Neural cell (in vitro differentiated cells): ENCODE measurements around the gene ZNF621. TPM values are rescaled to one million over a fixed set of nuclear protein-coding genes. Genes with fewer than 3 reads are reported as not detected.

Experiments
- H2AFZ ChIP-seq: fragments of 200-600, 300-800 bp; sonication (generic), shearing (Covaris generic); 2 replicates; pipeline ENCODE4 v1.6.0; 2014; ENCODE audit warnings: low read depth, mild to moderate bottlenecking, antibody characterized with exemption, low read length, moderate library complexity
- H3F3A ChIP-seq: fragments of 200-600 bp; shearing (Covaris generic); 2 replicates; pipeline ENCODE4 v1.6.1; 2016; ENCODE audit warnings: mild to moderate bottlenecking, moderate library complexity, mixed read lengths, antibody characterized with exemption, low read length; ENCODE audit not compliant: insufficient read depth, poor library complexity, severe bottlenecking
- H3K27ac ChIP-seq: fragments of 200-600, 300-800 bp; sonication (generic), shearing (Covaris generic); 2 replicates; pipeline ENCODE4 v1.5.1; 2014; ENCODE audit warnings: mild to moderate bottlenecking, low read length, moderate library complexity
- H3K27me3 ChIP-seq: fragments of 300-800, 200-600 bp; sonication (generic), shearing (Covaris generic); 2 replicates; pipeline ENCODE4 v1.6.0; 2014; ENCODE audit warnings: mild to moderate bottlenecking, low read depth, low read length, moderate library complexity; ENCODE audit not compliant: insufficient read depth
- H3K36me3 ChIP-seq: fragments of 300-800, 200-600 bp; sonication (generic), shearing (Covaris generic); 2 replicates; pipeline ENCODE4 v1.5.1; 2014; ENCODE audit warnings: mild to moderate bottlenecking, antibody characterized with exemption, low read length, moderate library complexity; ENCODE audit not compliant: insufficient read depth
- H3K4me2 ChIP-seq: fragments of 300-800, 200-600 bp; sonication (generic), shearing (Covaris generic); 2 replicates; pipeline ENCODE4 v1.6.0; 2014; ENCODE audit warnings: mild to moderate bottlenecking, low read length
- H3K4me3 ChIP-seq: fragments of 300-800, 200-600 bp; sonication (generic), shearing (Covaris generic); 2 replicates; pipeline ENCODE4 v1.5.1; 2014; ENCODE audit warnings: mild to moderate bottlenecking, low read length, moderate library complexity
- H3K79me2 ChIP-seq: fragments of 200-600 bp; shearing (Covaris generic); replicated peaks from 2 replicates; pipeline ENCODE4 v1.6.0; 2014; ENCODE audit warnings: mild to moderate bottlenecking, low read length, moderate library complexity; ENCODE audit not compliant: insufficient read depth
- H3K9ac ChIP-seq: fragments of 300-800, 200-600 bp; sonication (generic), shearing (Covaris generic); 2 replicates; pipeline ENCODE4 v1.6.1; 2016; ENCODE audit warnings: mild to moderate bottlenecking, low read length, mixed read lengths
- H3K9me2 ChIP-seq: fragments of 200-600 bp; shearing (Covaris generic); 2 replicates; pipeline ENCODE4 v1.6.1; 2016; ENCODE audit warnings: mild to moderate bottlenecking, low read length, mixed read lengths; ENCODE audit not compliant: insufficient read depth
- H3K9me3 ChIP-seq: fragments of 200-600, 300-800 bp; sonication (generic), shearing (Covaris generic); 2 replicates; pipeline ENCODE4 v1.6.1; 2016; ENCODE audit warnings: mild to moderate bottlenecking, mixed run types, low read length, moderate library complexity, mixed read lengths
- H4K20me1 ChIP-seq: fragments of 200-600 bp; shearing (Covaris generic); 2 replicates; pipeline ENCODE4 v1.6.1; 2016; ENCODE audit warnings: mild to moderate bottlenecking, mixed run types; ENCODE audit not compliant: insufficient read depth
- EP300 ChIP-seq: fragments of 450-650 bp; conservative IDR thresholded peaks from 2 replicates; pipeline ENCODE4 v1.6.1; 2014; ENCODE audit warnings: antibody characterized with exemption, mild to moderate bottlenecking, moderate library complexity; ENCODE audit not compliant: poor library complexity, severe bottlenecking
- EZH2 ChIP-seq: fragments of 200-600, 300-800 bp; shearing (Covaris generic), sonication (generic); IDR thresholded peaks from 2 replicates; pipeline ENCODE4 v1.6.1; 2014; ENCODE audit warnings: antibody characterized with exemption, low read length, borderline replicate concordance, mild to moderate bottlenecking; ENCODE audit not compliant: insufficient read depth, poor library complexity, severe bottlenecking
- MXI1 ChIP-seq: fragments of 450-650 bp; conservative IDR thresholded peaks from 2 replicates; pipeline ENCODE4 v1.6.1; 2014; ENCODE audit warnings: antibody characterized with exemption, mild to moderate bottlenecking; ENCODE audit not compliant: poor library complexity, severe bottlenecking
- POLR2AphosphoS5 ChIP-seq: IDR thresholded peaks from 2 replicates; pipeline ENCODE4 v1.6.1; 2012
- RAD21 ChIP-seq: fragments of 450-650 bp; conservative IDR thresholded peaks from 2 replicates; pipeline ENCODE4 v1.6.1; 2014; ENCODE audit warnings: antibody characterized with exemption, mild to moderate bottlenecking, moderate library complexity
- SMC3 ChIP-seq: fragments of 450-650 bp; conservative IDR thresholded peaks from 2 replicates; pipeline ENCODE4 v1.6.1; 2014; ENCODE audit warnings: antibody characterized with exemption, mild to moderate bottlenecking, moderate library complexity; ENCODE audit not compliant: poor library complexity
- TAF1 ChIP-seq: IDR thresholded peaks from 2 replicates; pipeline ENCODE4 v1.6.1; 2012; ENCODE audit warnings: low read depth
- polyA plus RNA-seq: library from polyadenylated mRNA; depleted of rRNA; stranded (reverse); fragments of >200 nt; gene quantifications from 2 replicates; pipeline ENCODE4 v1.2.3, GENCODE V29; 2014
- TF ChIP-seq, protein P1 (sequence below): IDR thresholded peaks from 2 replicates; pipeline ENCODE4 v1.6.1; 2012; ENCODE audit warnings: borderline replicate concordance
- TF ChIP-seq, protein P2 (sequence below): fragments of 450-650 bp; IDR thresholded peaks from 2 replicates; pipeline ENCODE4 v1.5.1; 2014; ENCODE audit warnings: antibody characterized with exemption, mild to moderate bottlenecking, moderate library complexity; ENCODE audit not compliant: poor library complexity, severe bottlenecking

The ZNF621 gene
- polyA plus RNA-seq, 1 donor from 2014 or later = 8.1 TPM

DNA sequence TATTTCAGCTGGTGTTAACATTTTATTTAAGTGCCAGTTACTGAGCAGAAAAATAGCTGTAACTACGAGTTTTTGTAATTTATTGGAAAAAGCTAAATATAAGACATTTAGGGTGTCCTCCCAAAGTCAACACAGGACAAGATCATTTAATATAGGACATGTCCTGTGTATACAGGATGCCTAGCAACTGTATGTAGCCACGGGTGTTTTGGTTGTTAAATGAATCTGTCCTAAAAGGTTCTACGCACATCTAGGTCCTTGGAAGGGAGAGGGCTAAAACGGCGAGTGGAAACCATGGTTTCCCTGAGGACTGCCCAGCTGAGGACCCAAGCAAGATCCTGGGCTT, 565 bp upstream of the ZNF621 start:
- Histone ChIP-seq H3K27me3 (no peaks in the 10 kb centered on the region), H3K79me2 (peaks cover 11% of the 10 kb centered on the region), H3K9me3 (no peaks in the 10 kb centered on the region), H3K4me3 (peak overlapping the region; percentile 78), H3K9ac (peak overlapping the region; percentile 78), H4K20me1 (no peaks in the 10 kb centered on the region), H3K27ac (peak overlapping the region; percentile 63), H2AFZ (peak overlapping the region; percentile 90), H3K9me2 (no peaks in the 10 kb centered on the region), H3K4me2 (peak overlapping the region; percentile 60), H3F3A (no peaks in the 10 kb centered on the region), H3K36me3 (no peaks in the 10 kb centered on the region)
- no peak for TF ChIP-seq MXI1
- no peak for TF ChIP-seq SMC3

DNA sequence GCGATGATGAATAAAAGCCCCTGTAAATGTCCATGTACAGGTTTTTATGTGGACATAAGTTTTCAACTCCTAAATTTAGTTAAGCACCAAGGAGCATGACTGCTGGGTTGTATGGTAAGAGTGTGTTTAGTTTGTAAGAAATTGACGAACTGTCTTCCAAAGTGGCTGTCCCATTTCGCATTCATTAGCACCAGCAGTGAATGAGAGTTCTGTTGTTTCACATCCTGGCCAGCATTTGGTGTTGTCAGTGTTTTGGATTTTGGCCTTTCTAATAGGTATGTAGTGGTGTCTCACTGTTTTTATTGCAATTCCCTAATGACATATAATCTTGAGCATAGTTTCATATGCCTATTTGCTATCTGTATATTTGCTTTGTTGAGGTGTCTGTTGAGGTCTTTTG, 3.7 kb downstream of the ZNF621 start:
- TF ChIP-seq, protein P1, sequence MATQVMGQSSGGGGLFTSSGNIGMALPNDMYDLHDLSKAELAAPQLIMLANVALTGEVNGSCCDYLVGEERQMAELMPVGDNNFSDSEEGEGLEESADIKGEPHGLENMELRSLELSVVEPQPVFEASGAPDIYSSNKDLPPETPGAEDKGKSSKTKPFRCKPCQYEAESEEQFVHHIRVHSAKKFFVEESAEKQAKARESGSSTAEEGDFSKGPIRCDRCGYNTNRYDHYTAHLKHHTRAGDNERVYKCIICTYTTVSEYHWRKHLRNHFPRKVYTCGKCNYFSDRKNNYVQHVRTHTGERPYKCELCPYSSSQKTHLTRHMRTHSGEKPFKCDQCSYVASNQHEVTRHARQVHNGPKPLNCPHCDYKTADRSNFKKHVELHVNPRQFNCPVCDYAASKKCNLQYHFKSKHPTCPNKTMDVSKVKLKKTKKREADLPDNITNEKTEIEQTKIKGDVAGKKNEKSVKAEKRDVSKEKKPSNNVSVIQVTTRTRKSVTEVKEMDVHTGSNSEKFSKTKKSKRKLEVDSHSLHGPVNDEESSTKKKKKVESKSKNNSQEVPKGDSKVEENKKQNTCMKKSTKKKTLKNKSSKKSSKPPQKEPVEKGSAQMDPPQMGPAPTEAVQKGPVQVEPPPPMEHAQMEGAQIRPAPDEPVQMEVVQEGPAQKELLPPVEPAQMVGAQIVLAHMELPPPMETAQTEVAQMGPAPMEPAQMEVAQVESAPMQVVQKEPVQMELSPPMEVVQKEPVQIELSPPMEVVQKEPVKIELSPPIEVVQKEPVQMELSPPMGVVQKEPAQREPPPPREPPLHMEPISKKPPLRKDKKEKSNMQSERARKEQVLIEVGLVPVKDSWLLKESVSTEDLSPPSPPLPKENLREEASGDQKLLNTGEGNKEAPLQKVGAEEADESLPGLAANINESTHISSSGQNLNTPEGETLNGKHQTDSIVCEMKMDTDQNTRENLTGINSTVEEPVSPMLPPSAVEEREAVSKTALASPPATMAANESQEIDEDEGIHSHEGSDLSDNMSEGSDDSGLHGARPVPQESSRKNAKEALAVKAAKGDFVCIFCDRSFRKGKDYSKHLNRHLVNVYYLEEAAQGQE = no peak
- TF ChIP-seq, protein P2, sequence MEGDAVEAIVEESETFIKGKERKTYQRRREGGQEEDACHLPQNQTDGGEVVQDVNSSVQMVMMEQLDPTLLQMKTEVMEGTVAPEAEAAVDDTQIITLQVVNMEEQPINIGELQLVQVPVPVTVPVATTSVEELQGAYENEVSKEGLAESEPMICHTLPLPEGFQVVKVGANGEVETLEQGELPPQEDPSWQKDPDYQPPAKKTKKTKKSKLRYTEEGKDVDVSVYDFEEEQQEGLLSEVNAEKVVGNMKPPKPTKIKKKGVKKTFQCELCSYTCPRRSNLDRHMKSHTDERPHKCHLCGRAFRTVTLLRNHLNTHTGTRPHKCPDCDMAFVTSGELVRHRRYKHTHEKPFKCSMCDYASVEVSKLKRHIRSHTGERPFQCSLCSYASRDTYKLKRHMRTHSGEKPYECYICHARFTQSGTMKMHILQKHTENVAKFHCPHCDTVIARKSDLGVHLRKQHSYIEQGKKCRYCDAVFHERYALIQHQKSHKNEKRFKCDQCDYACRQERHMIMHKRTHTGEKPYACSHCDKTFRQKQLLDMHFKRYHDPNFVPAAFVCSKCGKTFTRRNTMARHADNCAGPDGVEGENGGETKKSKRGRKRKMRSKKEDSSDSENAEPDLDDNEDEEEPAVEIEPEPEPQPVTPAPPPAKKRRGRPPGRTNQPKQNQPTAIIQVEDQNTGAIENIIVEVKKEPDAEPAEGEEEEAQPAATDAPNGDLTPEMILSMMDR = no peak
- no peak for TF ChIP-seq SMC3
- no peak for TF ChIP-seq TAF1
- no peak for TF ChIP-seq EZH2
- no peak for TF ChIP-seq MXI1
- TF ChIP-seq POLR2AphosphoS5 = no peak
- no peak for TF ChIP-seq EP300
- no peak for TF ChIP-seq RAD21
- no peak overlapping the region for H3K27ac ChIP-seq
- H3K9me3 ChIP-seq = no peaks in the 10 kb centered on the region
- H2AFZ ChIP-seq = no peak overlapping the region
- no peaks in the 10 kb centered on the region for H4K20me1 ChIP-seq
- no peaks in the 10 kb centered on the region for H3K27me3 ChIP-seq
- no peaks in the 10 kb centered on the region for H3K9me2 ChIP-seq
- H3K36me3 ChIP-seq = peaks cover 3% of the 10 kb centered on the region
- peaks cover 11% of the 10 kb centered on the region for H3K79me2 ChIP-seq
- H3K9ac ChIP-seq = no peak overlapping the region
- H3K4me3 ChIP-seq = no peak overlapping the region
- H3F3A ChIP-seq = no peaks in the 10 kb centered on the region
- no peak overlapping the region for H3K4me2 ChIP-seq

DNA sequence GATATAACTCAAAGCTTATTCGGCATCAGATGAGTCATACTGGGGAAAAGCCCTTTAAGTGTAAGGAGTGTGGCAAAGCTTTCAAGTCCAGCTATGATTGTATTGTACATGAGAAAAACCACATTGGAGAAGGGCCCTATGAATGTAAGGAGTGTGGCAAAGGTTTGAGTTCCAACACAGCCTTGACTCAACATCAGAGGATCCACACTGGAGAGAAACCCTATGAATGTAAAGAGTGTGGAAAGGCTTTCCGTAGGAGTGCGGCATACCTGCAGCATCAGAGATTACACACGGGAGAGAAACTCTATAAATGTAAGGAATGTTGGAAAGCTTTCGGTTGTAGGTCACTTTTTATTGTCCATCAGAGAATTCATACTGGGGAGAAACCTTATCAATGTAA, 7.5 kb downstream of the ZNF621 start:
- Histone ChIP-seq H3K9ac (no peak overlapping the region), H3K27ac (no peak overlapping the region), H3K27me3 (no peaks in the 10 kb centered on the region), H3K9me2 (no peaks in the 10 kb centered on the region), H3K36me3 (peaks cover 12% of the 10 kb centered on the region), H3K9me3 (no peaks in the 10 kb centered on the region), H3K79me2 (no peaks in the 10 kb centered on the region), H4K20me1 (no peaks in the 10 kb centered on the region), H3F3A (no peaks in the 10 kb centered on the region), H3K4me3 (no peak overlapping the region), H2AFZ (no peak overlapping the region), H3K4me2 (no peak overlapping the region)
- TF ChIP-seq EZH2 (no peak), SMC3 (no peak), TAF1 (no peak)
- TF ChIP-seq, protein P1 = no peak
